ENCODE results near the gene TRAPPC1. TPM values are rescaled to one million over a fixed set of nuclear protein-coding genes. Genes with fewer than 3 reads are reported as not detected.

Gene TRAPPC1
- total RNA-seq, 2 experiments from 2014 or later, result 39.3 to 39.5 TPM

DNA sequence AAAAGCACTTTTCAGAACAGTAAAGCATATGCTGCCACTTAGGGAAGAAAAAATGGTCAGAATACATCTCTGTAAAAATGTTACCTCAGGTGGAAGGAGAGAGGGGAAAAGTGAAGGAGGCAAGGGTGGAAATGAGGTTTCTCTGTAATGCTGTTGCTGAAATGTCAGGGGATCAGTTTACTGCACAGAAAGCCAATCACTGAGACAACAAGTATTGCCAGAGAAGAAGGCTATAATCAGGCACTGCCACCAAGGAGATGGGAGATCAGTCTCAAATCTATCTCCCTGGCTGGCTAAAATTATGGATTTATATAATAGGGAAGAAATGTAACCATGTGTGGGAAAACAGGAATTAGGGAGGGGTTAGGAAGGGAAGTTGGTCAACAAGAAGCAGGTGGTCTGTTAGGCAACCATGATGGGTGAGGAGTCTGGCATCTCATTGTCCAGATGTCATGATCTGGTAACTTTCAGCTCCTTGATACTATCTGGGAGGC, 42.9 kb upstream of the TRAPPC1 start:
- Mint-ChIP-seq H3K9me3 (peaks cover 10% of the 10 kb centered on the region), H3K27ac (no peak overlapping the region), H3K4me1 (ENCODE audit: low read depth) (no peaks in the 10 kb centered on the region), H3K36me3 (ENCODE audit: low read depth) (peaks cover 6% of the 10 kb centered on the region), H3K4me3 (no peak overlapping the region), H3K27me3 (peaks cover 10% of the 10 kb centered on the region)
- POLR2A ChIA-PET, result no interaction called here
- Histone ChIP-seq H3K9me3 (ENCODE audit: control insufficient read depth in 1 of 2, insufficient read depth in 1 of 2, low read length in 2 of 2) (peaks cover 16 to 21% of the 10 kb centered on the region in 2 experiments), H3K27me3 (ENCODE audit: control insufficient read depth in 1 of 2, insufficient read depth in 2 of 2, low read length in 2 of 2) (peaks cover 5 to 10% of the 10 kb centered on the region in 2 experiments), H3K27ac (ENCODE audit: low read depth in 1 of 2, low read length in 2 of 2) (no peak overlapping the region), H3K36me3 (ENCODE audit: insufficient read depth, low read length) (no peaks in the 10 kb centered on the region), H3K4me1 (ENCODE audit: insufficient read depth, low read length) (no peaks in the 10 kb centered on the region), H3K4me3 (ENCODE audit: low read length) (no peak overlapping the region)
- CTCF ChIA-PET, result no interaction called here
- intact Hi-C loops (cut with DNase I, micrococcal nuclease), result loop anchor here in 1 of 2 experiments (5.0 kb wide), 1 partner anchor 42 kb away; the partner anchor contains the start of genes CNTROB and TRAPPC1
- TF ChIP-seq CTCF (IDR thresholded peaks at IDR 0.05), result no peak
- ATAC-seq (ENCODE audit: poor library complexity) (no peak), DNase-seq (no peak)

DNA sequence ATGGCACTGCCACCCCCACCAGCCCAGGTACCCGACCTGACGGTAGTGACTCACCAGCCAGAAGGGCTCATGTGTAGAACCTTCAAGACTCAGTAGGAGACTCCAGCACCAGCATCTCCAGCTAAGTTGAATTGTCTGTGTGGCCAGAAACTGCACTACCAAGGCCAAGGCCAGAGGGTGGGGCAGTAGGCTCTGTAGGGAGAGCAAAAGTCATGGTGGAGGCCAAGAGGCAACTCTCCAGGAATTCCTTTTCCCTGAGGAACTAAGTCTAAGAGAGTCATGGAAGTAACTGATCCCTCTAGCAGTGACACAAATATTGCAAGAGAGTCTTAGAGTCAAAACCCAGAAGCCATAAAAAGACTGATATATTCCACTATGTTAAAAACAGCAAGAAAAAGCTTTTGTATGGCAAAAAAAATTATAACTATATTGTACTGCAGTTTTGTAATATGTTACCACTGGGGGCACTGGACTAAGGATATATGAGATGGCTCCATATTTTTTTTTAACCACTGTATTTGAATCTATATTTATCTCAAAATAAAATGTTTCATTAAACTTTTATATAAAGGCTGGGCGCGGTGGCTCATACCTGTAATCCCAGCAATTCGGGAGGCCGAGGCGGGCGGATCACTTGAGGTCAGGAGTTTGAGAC, 40.5 kb upstream of the TRAPPC1 start:
- Mint-ChIP-seq H3K4me1 (ENCODE audit: low read depth) (no peaks in the 10 kb centered on the region), H3K27me3 (peaks cover 6% of the 10 kb centered on the region), H3K36me3 (ENCODE audit: low read depth) (peaks cover 6% of the 10 kb centered on the region), H3K4me3 (no peak overlapping the region), H3K27ac (no peak overlapping the region), H3K9me3 (peaks cover 10% of the 10 kb centered on the region)
- Histone ChIP-seq H3K27me3 (ENCODE audit: control insufficient read depth in 1 of 2, insufficient read depth in 2 of 2, low read length in 2 of 2) (peaks cover 5 to 10% of the 10 kb centered on the region in 2 experiments), H3K9me3 (ENCODE audit: control insufficient read depth in 1 of 2, insufficient read depth in 1 of 2, low read length in 2 of 2) (peaks cover 16 to 21% of the 10 kb centered on the region in 2 experiments), H3K36me3 (ENCODE audit: insufficient read depth, low read length) (no peaks in the 10 kb centered on the region), H3K4me3 (ENCODE audit: low read length) (no peak overlapping the region), H3K4me1 (ENCODE audit: insufficient read depth, low read length) (no peaks in the 10 kb centered on the region), H3K27ac (ENCODE audit: low read depth in 1 of 2, low read length in 2 of 2) (no peak overlapping the region)
- TF ChIP-seq CTCF (IDR thresholded peaks at IDR 0.05), result no peak
- POLR2A ChIA-PET, result interaction anchor here (0.6 kb wide), 1 partner anchor 24 kb away, joined by 5 read pairs; no protein-coding TSS in a partner anchor
- ATAC-seq (ENCODE audit: poor library complexity) (no peak), DNase-seq (no peak)
- intact Hi-C loops (cut with DNase I, micrococcal nuclease), result loop anchor here in 1 of 2 experiments (5.0 kb wide), 1 partner anchor 40 kb away; the partner anchor contains the start of genes CNTROB and TRAPPC1
- CTCF ChIA-PET, result interaction anchor here (0.6 to 0.8 kb wide), 2 partner anchors 11 to 229 kb away, joined by 3 read pairs; no protein-coding TSS in a partner anchor

GRCh38 chr17:7971651-7972050, 39.9 kb upstream of the TRAPPC1 start:
- no peaks in the 10 kb centered on the region for H3K36me3 ChIP-seq (ENCODE audit: insufficient read depth, low read length)
- TF ChIP-seq CTCF (IDR thresholded peaks at IDR 0.05), result no peak
- intact Hi-C loops (cut with DNase I, micrococcal nuclease), result loop anchor here in 1 of 2 experiments (5.0 kb wide), 1 partner anchor 39 kb away; the partner anchor contains the start of genes CNTROB and TRAPPC1

More at GRCh38 chr17:7971651-7972050, 39.9 kb upstream of the TRAPPC1 start:
- Mint-ChIP-seq H3K27ac (no peak overlapping the region), H3K9me3 (peaks cover 10% of the 10 kb centered on the region), H3K27me3 (peaks cover 6% of the 10 kb centered on the region), H3K4me3 (no peak overlapping the region), H3K36me3 (ENCODE audit: low read depth) (peaks cover 6% of the 10 kb centered on the region), H3K4me1 (ENCODE audit: low read depth) (no peaks in the 10 kb centered on the region)
- Histone ChIP-seq H3K9me3 (ENCODE audit: control insufficient read depth in 1 of 2, insufficient read depth in 1 of 2, low read length in 2 of 2) (peaks cover 16 to 21% of the 10 kb centered on the region in 2 experiments), H3K4me3 (ENCODE audit: low read length) (no peak overlapping the region), H3K4me1 (ENCODE audit: insufficient read depth, low read length) (no peaks in the 10 kb centered on the region), H3K27ac (ENCODE audit: low read depth in 1 of 2, low read length in 2 of 2) (no peak overlapping the region), H3K27me3 (ENCODE audit: control insufficient read depth in 1 of 2, insufficient read depth in 2 of 2, low read length in 2 of 2) (peaks cover 5 to 10% of the 10 kb centered on the region in 2 experiments)
- no peak for ATAC-seq (ENCODE audit: poor library complexity)
- POLR2A ChIA-PET, result no interaction called here
- CTCF ChIA-PET, result interaction anchor here (0.6 kb wide), 1 partner anchor 11 kb away, joined by 3 read pairs; no protein-coding TSS in a partner anchor
- no peak for DNase-seq

Data from CD4-positive, alpha-beta T cell (primary cell).